ENCODE results near the gene UTY. TPM values are rescaled to one million over a fixed set of nuclear protein-coding genes. Genes with fewer than 3 reads are reported as not detected.

UTY gene
- total and polyA plus RNA-seq, 2 donors (not counting 3 experiments of a cell fraction or from before 2014, with no cell fraction given), result 4.8 to 17.9 TPM

DNA sequence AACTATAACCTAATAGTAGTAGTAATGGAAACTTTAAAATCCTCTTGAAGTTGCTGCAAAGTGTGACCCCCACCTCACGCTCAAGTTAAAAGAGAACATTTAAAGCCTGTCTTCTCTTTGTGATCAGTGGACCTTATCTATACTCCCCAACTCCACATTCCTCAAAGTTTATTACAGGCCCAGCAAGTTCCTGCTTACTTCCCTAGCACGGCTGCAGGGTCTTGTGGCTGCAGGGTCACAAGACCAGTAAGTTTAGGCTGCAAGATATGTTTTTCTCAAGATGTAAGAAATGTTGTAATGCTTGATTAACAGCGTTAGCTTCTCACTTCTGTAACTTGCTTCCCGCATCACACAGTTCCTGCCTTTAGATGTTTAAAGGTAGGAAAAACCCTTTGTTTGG, 141.1 kb downstream of the UTY start:
- Histone ChIP-seq H3K27me3 (ENCODE audit: control insufficient read depth in 2 of 2, insufficient read depth in 2 of 2, low read length in 2 of 2) (no peaks in the 10 kb centered on the region), H3K9me3 (replicated peaks; ENCODE audit: control insufficient read depth, insufficient read depth, low read length) (no peaks in the 10 kb centered on the region), H3K4me1 (ENCODE audit: control insufficient read depth, extremely low read depth, insufficient read depth, low read length) (no peaks in the 10 kb centered on the region), H3K79me2 (ENCODE audit: control insufficient read depth, insufficient read depth, low read length) (no peaks in the 10 kb centered on the region), H3K9me1 (replicated peaks; ENCODE audit: control insufficient read depth, extremely low read depth, insufficient read depth, low read length) (no peaks in the 10 kb centered on the region), H3K4me2 (ENCODE audit: insufficient read depth, low read length) (no peak overlapping the region), H3K4me3 (replicated peaks in 1 of 3; ENCODE audit: insufficient read depth in 1 of 3, low read depth in 1 of 3, low read length in 3 of 3) (no peak overlapping the region), H3K9ac (replicated peaks; ENCODE audit: extremely low read depth, insufficient read depth, low read length) (no peak overlapping the region), H3K36me3 (ENCODE audit: control insufficient read depth in 2 of 2, extremely low read depth in 1 of 2, insufficient read depth in 2 of 2, low read length in 2 of 2) (peaks cover 0 to 7% of the 10 kb centered on the region in 2 experiments), H2AFZ (ENCODE audit: low read depth, low read length) (no peak overlapping the region), H4K20me1 (replicated peaks; ENCODE audit: control insufficient read depth, extremely low read depth, insufficient read depth, low read length) (no peaks in the 10 kb centered on the region), H3K27ac (ENCODE audit: insufficient read depth, low read depth, low read length) (no peak overlapping the region)
- intact Hi-C loops (cut with micrococcal nuclease), result no loop called here
- no TSS peak for BruUV-seq (replicated peaks)
- TF ChIP-seq FOS (IDR thresholded peaks at IDR 0.05; ENCODE audit: borderline replicate concordance, insufficient read depth, low read length) (no peak), POLR2A (IDR thresholded peaks at IDR 0.05; ENCODE audit: low read depth, low read length) (no peak), JUN (IDR thresholded peaks at IDR 0.05; ENCODE audit: borderline replicate concordance, insufficient read depth, insufficient read length, low read depth) (no peak), POLR2AphosphoS5 (IDR thresholded peaks at IDR 0.05; ENCODE audit: insufficient read depth, low read depth, low read length) (no peak), GATA2 (IDR thresholded peaks at IDR 0.05; ENCODE audit: insufficient read depth, insufficient read length, low read depth, low read length) (no peak), MYC (IDR thresholded peaks at IDR 0.05; ENCODE audit: low read depth, low read length) (no peak), EZH2 (IDR thresholded peaks at IDR 0.05; ENCODE audit: borderline replicate concordance, low read depth, low read length, severe bottlenecking) (no peak)
- TF ChIP-seq, protein P1, sequence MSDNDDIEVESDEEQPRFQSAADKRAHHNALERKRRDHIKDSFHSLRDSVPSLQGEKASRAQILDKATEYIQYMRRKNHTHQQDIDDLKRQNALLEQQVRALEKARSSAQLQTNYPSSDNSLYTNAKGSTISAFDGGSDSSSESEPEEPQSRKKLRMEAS (IDR thresholded peaks at IDR 0.05; ENCODE audit: insufficient read depth, insufficient read length), result no peak
- TF ChIP-seq, protein P2, sequence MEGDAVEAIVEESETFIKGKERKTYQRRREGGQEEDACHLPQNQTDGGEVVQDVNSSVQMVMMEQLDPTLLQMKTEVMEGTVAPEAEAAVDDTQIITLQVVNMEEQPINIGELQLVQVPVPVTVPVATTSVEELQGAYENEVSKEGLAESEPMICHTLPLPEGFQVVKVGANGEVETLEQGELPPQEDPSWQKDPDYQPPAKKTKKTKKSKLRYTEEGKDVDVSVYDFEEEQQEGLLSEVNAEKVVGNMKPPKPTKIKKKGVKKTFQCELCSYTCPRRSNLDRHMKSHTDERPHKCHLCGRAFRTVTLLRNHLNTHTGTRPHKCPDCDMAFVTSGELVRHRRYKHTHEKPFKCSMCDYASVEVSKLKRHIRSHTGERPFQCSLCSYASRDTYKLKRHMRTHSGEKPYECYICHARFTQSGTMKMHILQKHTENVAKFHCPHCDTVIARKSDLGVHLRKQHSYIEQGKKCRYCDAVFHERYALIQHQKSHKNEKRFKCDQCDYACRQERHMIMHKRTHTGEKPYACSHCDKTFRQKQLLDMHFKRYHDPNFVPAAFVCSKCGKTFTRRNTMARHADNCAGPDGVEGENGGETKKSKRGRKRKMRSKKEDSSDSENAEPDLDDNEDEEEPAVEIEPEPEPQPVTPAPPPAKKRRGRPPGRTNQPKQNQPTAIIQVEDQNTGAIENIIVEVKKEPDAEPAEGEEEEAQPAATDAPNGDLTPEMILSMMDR (IDR thresholded peaks at IDR 0.05; ENCODE audit: extremely low read depth in 1 of 2, insufficient read depth in 1 of 2, low read depth in 1 of 2, low read length in 2 of 2), result no peak
- peak; percentile 1 for DNase-seq (ENCODE audit: low read depth, low spot score)
- no peak for FAIRE-seq
- dilution Hi-C loops (cut with MboI; ENCODE audit: extremely low pct_ligation_motif_present, low sequenced_read_pairs), result no loop called here
- POLR2A ChIA-PET, result no interaction called here
- CTCF ChIA-PET, result no interaction called here
